Keratinocyte (primary cell): ENCODE measurements around the gene B4GALNT2. TPM values are rescaled to one million over a fixed set of nuclear protein-coding genes. Genes with fewer than 3 reads are reported as not detected.

Source experiments
- DNase-seq: peaks from one replicate; pipeline ENCODE4 v3.0.0-alpha.2; 2011; ENCODE audit warnings: low read depth, missing footprints, low spot score
- FAIRE-seq: peaks from 2 replicates; lab custom pipeline; 2011; peaks lifted over from hg19 to GRCh38; lab: Jason Lieb, UNC
- H2AFZ ChIP-seq: 2 replicates; pipeline ENCODE4 v1.6.0; 2012; ENCODE audit warnings: low read length, control low read depth, inconsistent platforms; ENCODE audit not compliant: control insufficient read depth
- H3K27ac ChIP-seq: 2 replicates; pipeline ENCODE4 v1.5.1; 2011; ENCODE audit warnings: low read length; ENCODE audit not compliant: control insufficient read depth, insufficient read depth
- H3K27me3 ChIP-seq: 3 replicates; pipeline ENCODE4 v1.6.0; 2011; ENCODE audit warnings: low read length; ENCODE audit not compliant: control insufficient read depth, insufficient read depth; ENCODE audit errors: extremely low read depth
- H3K36me3 ChIP-seq, 2 experiments: 2 replicates in 1 of 2; 3 replicates in 1 of 2; pipeline ENCODE4 v1.5.1; 2011; ENCODE audit warnings: low read length in 2 of 2, mild to moderate bottlenecking in 1 of 2; ENCODE audit not compliant: control insufficient read depth in 2 of 2, insufficient read depth in 2 of 2; ENCODE audit errors: extremely low read depth in 1 of 2
- H3K4me1 ChIP-seq: 3 replicates; pipeline ENCODE4 v1.5.1; 2011; ENCODE audit warnings: low read length; ENCODE audit not compliant: control insufficient read depth, insufficient read depth; ENCODE audit errors: extremely low read depth
- H3K4me2 ChIP-seq: 3 replicates; pipeline ENCODE4 v1.6.0; 2011; ENCODE audit warnings: low read depth, low read length; ENCODE audit not compliant: control insufficient read depth, insufficient read depth; ENCODE audit errors: extremely low read depth
- H3K4me3 ChIP-seq, 3 experiments: fragments of 200-600 bp in 1 of 3; sonication (generic) in 1 of 3; 2 replicates in 2 of 3; 3 replicates in 1 of 3; pipeline ENCODE4 v1.5.1; 2011 to 2016; ENCODE audit warnings: low read length in 3 of 3, mild to moderate bottlenecking in 3 of 3, control low read depth in 2 of 3, inconsistent platforms in 1 of 3, low read depth in 1 of 3, mixed read lengths in 1 of 3, mixed run types in 1 of 3, moderate library complexity in 1 of 3; ENCODE audit not compliant: control insufficient read depth in 2 of 3, insufficient read depth in 2 of 3; ENCODE audit errors: extremely low read depth in 1 of 3
- H3K79me2 ChIP-seq: 2 replicates; pipeline ENCODE4 v1.6.0; 2012; ENCODE audit warnings: low read length; ENCODE audit not compliant: control insufficient read depth, insufficient read depth
- H3K9ac ChIP-seq: 3 replicates; pipeline ENCODE4 v1.6.0; 2011; ENCODE audit warnings: low read length; ENCODE audit not compliant: control insufficient read depth, insufficient read depth; ENCODE audit errors: extremely low read depth
- H3K9me1 ChIP-seq: 3 replicates; pipeline ENCODE4 v1.6.0; 2011; ENCODE audit warnings: low read length; ENCODE audit not compliant: control insufficient read depth, insufficient read depth; ENCODE audit errors: extremely low read depth
- H3K9me3 ChIP-seq: 2 replicates; pipeline ENCODE4 v1.5.1; 2012; ENCODE audit warnings: low read depth, low read length; ENCODE audit not compliant: control insufficient read depth
- H4K20me1 ChIP-seq: 3 replicates; pipeline ENCODE4 v1.6.0; 2011; ENCODE audit warnings: low read length; ENCODE audit not compliant: control insufficient read depth, insufficient read depth; ENCODE audit errors: extremely low read depth
- CTCF ChIP-seq, 3 experiments: IDR thresholded peaks in 1 of 3; conservative IDR thresholded peaks in 1 of 3; optimal IDR thresholded peaks in 1 of 3; 2 replicates in 2 of 3; 3 replicates in 1 of 3; pipeline versions ENCODE3 to v1.5.1; 2011; ENCODE audit warnings: low read length in 3 of 3, mild to moderate bottlenecking in 3 of 3, moderate library complexity in 2 of 3, control low read depth in 1 of 3, inconsistent platforms in 1 of 3; ENCODE audit not compliant: insufficient read depth in 2 of 3; ENCODE audit errors: extremely low read depth in 1 of 3
- EZH2 ChIP-seq: IDR thresholded peaks from one replicate; pipeline ENCODE4 v1.6.1; 2012; ENCODE audit warnings: inconsistent platforms, mild to moderate bottlenecking, low read length, moderate library complexity
- dilution Hi-C: fragments of 300-500 bp; cut with MboI; formaldehyde crosslinking; loops from one replicate; pipeline ENCODE4 v1.7.0; 2020; ENCODE audit warnings: low sequenced_read_pairs; ENCODE audit not compliant: extremely low pct_ligation_motif_present
- polyA plus RNA-seq, 5 experiments: library from polyadenylated mRNA; depleted of rRNA in 3 of 5; stranded (reverse) in 3 of 5; stranded (forward) in 1 of 5; unstranded in 1 of 5; fragments of >200 nt; gene quantifications; 1 replicate in 1 of 5; 2 replicates in 3 of 5; 3 replicates in 1 of 5; pipeline versions ENCODE4 v1.2.1 to v1.2.3, GENCODE V29; 2011 to 2012; ENCODE audit warnings: missing spikeins in 2 of 5, low read depth in 1 of 5, low replicate concordance in 1 of 5

Gene B4GALNT2
- polyA plus RNA-seq, 1 donor (not counting 4 experiments of a cell fraction or from before 2014, with no cell fraction given) = 0.01 TPM

DNA sequence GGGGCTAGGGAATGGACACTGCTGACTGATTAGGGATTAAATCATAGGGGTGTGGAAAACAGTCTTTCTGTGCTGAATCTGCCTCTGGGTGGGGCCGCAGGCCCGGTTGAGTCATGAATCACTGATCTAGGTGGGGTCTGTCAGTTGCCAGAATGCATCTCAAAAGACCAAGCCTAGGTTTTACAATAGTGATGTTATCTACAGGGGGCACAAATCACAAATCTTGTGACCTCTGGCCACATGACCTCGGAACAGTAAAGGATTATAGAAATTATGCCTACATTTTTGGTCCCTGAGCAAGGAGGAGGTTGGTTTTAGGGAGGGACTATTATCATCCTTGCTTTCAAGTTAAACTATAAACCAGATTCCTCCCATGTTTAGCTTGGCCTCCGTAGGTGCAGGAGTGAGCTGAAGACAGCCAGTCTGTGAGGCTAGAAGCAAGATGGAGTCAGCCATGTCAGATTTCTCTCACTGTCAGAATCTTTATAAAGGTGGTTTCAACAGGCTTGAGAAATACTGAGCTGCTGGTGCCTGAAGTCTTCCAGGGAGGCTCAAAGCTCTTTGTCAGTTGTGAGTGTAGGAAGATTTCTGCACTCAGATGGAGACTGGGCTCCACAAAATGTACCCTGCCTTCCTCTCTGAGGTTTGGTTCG lies 64.9 kb downstream of the B4GALNT2 start:
- Histone ChIP-seq H3K9me3 (no peaks in the 10 kb centered on the region), H2AFZ (no peak overlapping the region), H3K4me2 (no peak overlapping the region), H3K36me3 (no peaks in the 10 kb centered on the region), H3K9ac (no peak overlapping the region), H3K4me1 (peaks cover 8% of the 10 kb centered on the region), H3K27me3 (peaks cover 6% of the 10 kb centered on the region), H3K79me2 (no peaks in the 10 kb centered on the region), H3K4me3 (no peak overlapping the region), H3K27ac (no peak overlapping the region), H4K20me1 (no peaks in the 10 kb centered on the region), H3K9me1 (no peaks in the 10 kb centered on the region)
- FAIRE-seq (no peak), DNase-seq (no peak)
- TF ChIP-seq EZH2 (no peak), CTCF (optimal IDR thresholded peaks at IDR 0.05 in 1 of 3, IDR thresholded peaks at IDR 0.05 in 1 of 3, conservative IDR thresholded peaks at IDR 0.05 in 1 of 3; ENCODE audit: extremely low read depth in 1 of 3, insufficient read depth in 2 of 3, low read length in 3 of 3) (no peak)
- dilution Hi-C loops = no loop called here

DNA sequence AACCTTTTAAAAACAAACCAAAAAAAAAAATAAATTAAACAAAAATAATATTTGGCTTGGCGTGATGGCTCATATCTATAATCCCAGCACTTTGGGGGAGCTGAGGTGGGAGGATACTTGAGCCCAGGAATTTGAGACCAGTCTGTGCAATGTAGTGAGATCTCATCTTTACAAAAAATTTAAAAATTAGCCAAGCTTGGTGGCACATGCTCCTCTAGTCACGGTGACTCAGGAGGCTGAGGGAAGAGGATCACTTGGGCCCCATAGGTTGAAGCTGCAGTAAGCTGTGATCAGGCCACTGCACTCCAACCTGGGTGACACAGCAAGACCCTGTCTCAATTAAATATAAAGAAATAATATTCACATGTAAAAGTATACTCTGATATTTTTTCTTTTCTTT lies 65.6 kb downstream of the B4GALNT2 start:
- Histone ChIP-seq H3K9ac (no peak overlapping the region), H3K79me2 (no peaks in the 10 kb centered on the region), H2AFZ (no peak overlapping the region), H3K36me3 (no peaks in the 10 kb centered on the region), H3K27me3 (peaks cover 6% of the 10 kb centered on the region), H3K4me3 (no peak overlapping the region), H3K4me1 (peaks cover 7% of the 10 kb centered on the region), H4K20me1 (no peaks in the 10 kb centered on the region), H3K9me1 (no peaks in the 10 kb centered on the region), H3K4me2 (no peak overlapping the region), H3K27ac (no peak overlapping the region), H3K9me3 (no peaks in the 10 kb centered on the region)
- no peak for TF ChIP-seq EZH2
- TF ChIP-seq CTCF (optimal IDR thresholded peaks at IDR 0.05 in 1 of 3, IDR thresholded peaks at IDR 0.05 in 1 of 3, conservative IDR thresholded peaks at IDR 0.05 in 1 of 3; ENCODE audit: extremely low read depth in 1 of 3, insufficient read depth in 2 of 3, low read length in 3 of 3) = no peak
- no peak for DNase-seq
- dilution Hi-C loops = no loop called here
- no peak for FAIRE-seq
